RWPE1 (cell line): ENCODE measurements around the gene SLC19A1.

Source experiments
- CTCF ChIA-PET: fragments of 350-600 bp; sonication (Branson Sonifier 250); formaldehyde crosslinking; extraction: SDS; loops from one replicate; lab custom pipeline; 2021; lab: Yijun Ruan, JAX
- POLR2A ChIA-PET: fragments of 400-600 bp; formaldehyde crosslinking; extraction: SDS; loops from one replicate; lab custom pipeline; 2020; ENCODE audit warnings: antibody characterized with exemption; ENCODE audit not compliant: low non-redundant PET; lab: Yijun Ruan, JAX
- DNase-seq: peaks from one replicate; pipeline ENCODE4 v3.0.0; 2012; ENCODE audit warnings: low spot score
- H3K27ac ChIP-seq: fragments of 450-650 bp; 2 replicates; pipeline ENCODE4 v1.5.1; 2017
- CTCF ChIP-seq: fragments of 450-650 bp; conservative IDR thresholded peaks from 2 replicates; pipeline ENCODE4 v1.5.1; 2017; ENCODE audit warnings: low read depth, mild to moderate bottlenecking

SLC19A1 gene

GRCh38 chr21:45448283-45448809, 93.9 kb downstream of the SLC19A1 start:
- DNase-seq: no peak
- CTCF ChIA-PET: no interaction called here
- TF ChIP-seq CTCF: no peak
- H3K27ac ChIP-seq: no peak overlapping the region
- POLR2A ChIA-PET: no interaction called here
